ENCODE data around the gene TXNDC2. TPM values are rescaled to one million over a fixed set of nuclear protein-coding genes. Genes with fewer than 3 reads are reported as not detected.

TXNDC2 gene
- total and polyA plus RNA-seq, 4 donors, result under 0.01 to 0.09 TPM; not detected in 2

- WGBS, result 77% methylated on average over 4 of the region's 4 CpGs
- no peak overlapping the region for H3K9ac ChIP-seq (ENCODE audit: low read depth in 1 of 2, low read length in 2 of 2)
- H3K4me1 ChIP-seq (ENCODE audit: control insufficient read depth in 4 of 4, insufficient read depth in 4 of 4, low read length in 3 of 4), result no peaks in the 10 kb centered on the region
- peaks cover 0 to 3% (median 3%) of the 10 kb centered on the region in 4 donors for H3K9me3 ChIP-seq (ENCODE audit: control insufficient read depth in 4 of 4, low read length in 3 of 4)
- H3K4me3 ChIP-seq (ENCODE audit: low read depth in 1 of 3, low read length in 3 of 3), result no peak overlapping the region
- no peaks in the 10 kb centered on the region for H3K27me3 ChIP-seq (ENCODE audit: control insufficient read depth in 4 of 4, insufficient read depth in 4 of 4, low read length in 3 of 4)
- TF ChIP-seq, protein P1, sequence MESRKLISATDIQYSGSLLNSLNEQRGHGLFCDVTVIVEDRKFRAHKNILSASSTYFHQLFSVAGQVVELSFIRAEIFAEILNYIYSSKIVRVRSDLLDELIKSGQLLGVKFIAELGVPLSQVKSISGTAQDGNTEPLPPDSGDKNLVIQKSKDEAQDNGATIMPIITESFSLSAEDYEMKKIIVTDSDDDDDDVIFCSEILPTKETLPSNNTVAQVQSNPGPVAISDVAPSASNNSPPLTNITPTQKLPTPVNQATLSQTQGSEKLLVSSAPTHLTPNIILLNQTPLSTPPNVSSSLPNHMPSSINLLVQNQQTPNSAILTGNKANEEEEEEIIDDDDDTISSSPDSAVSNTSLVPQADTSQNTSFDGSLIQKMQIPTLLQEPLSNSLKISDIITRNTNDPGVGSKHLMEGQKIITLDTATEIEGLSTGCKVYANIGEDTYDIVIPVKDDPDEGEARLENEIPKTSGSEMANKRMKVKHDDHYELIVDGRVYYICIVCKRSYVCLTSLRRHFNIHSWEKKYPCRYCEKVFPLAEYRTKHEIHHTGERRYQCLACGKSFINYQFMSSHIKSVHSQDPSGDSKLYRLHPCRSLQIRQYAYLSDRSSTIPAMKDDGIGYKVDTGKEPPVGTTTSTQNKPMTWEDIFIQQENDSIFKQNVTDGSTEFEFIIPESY (IDR thresholded peaks at IDR 0.05), result no peak
- TF ChIP-seq HNF4G (IDR thresholded peaks at IDR 0.05), result no peak
- no peak for TF ChIP-seq SP1 (IDR thresholded peaks at IDR 0.05)
- TF ChIP-seq, protein P2, sequence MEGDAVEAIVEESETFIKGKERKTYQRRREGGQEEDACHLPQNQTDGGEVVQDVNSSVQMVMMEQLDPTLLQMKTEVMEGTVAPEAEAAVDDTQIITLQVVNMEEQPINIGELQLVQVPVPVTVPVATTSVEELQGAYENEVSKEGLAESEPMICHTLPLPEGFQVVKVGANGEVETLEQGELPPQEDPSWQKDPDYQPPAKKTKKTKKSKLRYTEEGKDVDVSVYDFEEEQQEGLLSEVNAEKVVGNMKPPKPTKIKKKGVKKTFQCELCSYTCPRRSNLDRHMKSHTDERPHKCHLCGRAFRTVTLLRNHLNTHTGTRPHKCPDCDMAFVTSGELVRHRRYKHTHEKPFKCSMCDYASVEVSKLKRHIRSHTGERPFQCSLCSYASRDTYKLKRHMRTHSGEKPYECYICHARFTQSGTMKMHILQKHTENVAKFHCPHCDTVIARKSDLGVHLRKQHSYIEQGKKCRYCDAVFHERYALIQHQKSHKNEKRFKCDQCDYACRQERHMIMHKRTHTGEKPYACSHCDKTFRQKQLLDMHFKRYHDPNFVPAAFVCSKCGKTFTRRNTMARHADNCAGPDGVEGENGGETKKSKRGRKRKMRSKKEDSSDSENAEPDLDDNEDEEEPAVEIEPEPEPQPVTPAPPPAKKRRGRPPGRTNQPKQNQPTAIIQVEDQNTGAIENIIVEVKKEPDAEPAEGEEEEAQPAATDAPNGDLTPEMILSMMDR (IDR thresholded peaks at IDR 0.05; ENCODE audit: low read depth, low read length, missing input control), result no peak
- TF ChIP-seq JUND (IDR thresholded peaks at IDR 0.05), result no peak
- TF ChIP-seq FOXA2 (IDR thresholded peaks at IDR 0.05), result no peak
- no peak for TF ChIP-seq RXRA (IDR thresholded peaks at IDR 0.05)
- no peak for TF ChIP-seq TAF1 (conservative IDR thresholded peaks at IDR 0.05)
- no peak for TF ChIP-seq RAD21 (IDR thresholded peaks at IDR 0.05)
- no peak for TF ChIP-seq REST (IDR thresholded peaks at IDR 0.05)
- no peak for TF ChIP-seq FOXA1 (IDR thresholded peaks at IDR 0.05)
- TF ChIP-seq, protein P3, sequence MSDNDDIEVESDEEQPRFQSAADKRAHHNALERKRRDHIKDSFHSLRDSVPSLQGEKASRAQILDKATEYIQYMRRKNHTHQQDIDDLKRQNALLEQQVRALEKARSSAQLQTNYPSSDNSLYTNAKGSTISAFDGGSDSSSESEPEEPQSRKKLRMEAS (IDR thresholded peaks at IDR 0.05), result no peak
- no peak for TF ChIP-seq ATF3 (IDR thresholded peaks at IDR 0.05)
- H3K27ac ChIP-seq (ENCODE audit: low read depth in 1 of 2, low read length in 2 of 2), result no peak overlapping the region
- DNase-seq (ENCODE audit: low spot score), result no peak
- H3K36me3 ChIP-seq (ENCODE audit: control insufficient read depth in 4 of 4, insufficient read depth in 3 of 4, low read depth in 1 of 4, low read length in 3 of 4), result no peaks in the 10 kb centered on the region
These were observed 15.3 kb upstream of the TXNDC2 start for GRCh38 chr18:9870431-9871008.

- H3K27ac ChIP-seq (ENCODE audit: low read depth in 1 of 2, low read length in 2 of 2), result no peak overlapping the region
- no peaks in the 10 kb centered on the region for H3K36me3 ChIP-seq (ENCODE audit: control insufficient read depth in 4 of 4, insufficient read depth in 3 of 4, low read depth in 1 of 4, low read length in 3 of 4)
- H3K4me3 ChIP-seq (ENCODE audit: low read depth in 1 of 3, low read length in 3 of 3), result no peak overlapping the region
- H3K9ac ChIP-seq (ENCODE audit: low read depth in 1 of 2, low read length in 2 of 2), result no peak overlapping the region
- DNase-seq (ENCODE audit: low spot score), result no peak
- peaks cover 0 to under 1% (median 0%) of the 10 kb centered on the region in 4 donors for H3K9me3 ChIP-seq (ENCODE audit: control insufficient read depth in 4 of 4, low read length in 3 of 4)
- no peaks in the 10 kb centered on the region for H3K4me1 ChIP-seq (ENCODE audit: control insufficient read depth in 4 of 4, insufficient read depth in 4 of 4, low read length in 3 of 4)
- no peaks in the 10 kb centered on the region for H3K27me3 ChIP-seq (ENCODE audit: control insufficient read depth in 4 of 4, insufficient read depth in 4 of 4, low read length in 3 of 4)
- WGBS, result 84% methylated on average over 6 of the region's 6 CpGs
- TF ChIP-seq FOXA1 (IDR thresholded peaks at IDR 0.05), result no peak
- no peak for TF ChIP-seq RXRA (IDR thresholded peaks at IDR 0.05)
- no peak for TF ChIP-seq REST (IDR thresholded peaks at IDR 0.05)
- TF ChIP-seq RAD21 (IDR thresholded peaks at IDR 0.05), result no peak
- no peak for TF ChIP-seq GABPA (IDR thresholded peaks at IDR 0.05 in 1 of 2, conservative IDR thresholded peaks at IDR 0.05 in 1 of 2)
- TF ChIP-seq, protein P1 (IDR thresholded peaks at IDR 0.05), result no peak
- TF ChIP-seq SP1 (IDR thresholded peaks at IDR 0.05), result no peak
- no peak for TF ChIP-seq YY1 (IDR thresholded peaks at IDR 0.05)
- no peak for TF ChIP-seq HNF4A (conservative IDR thresholded peaks at IDR 0.05)
- TF ChIP-seq FOXA2 (IDR thresholded peaks at IDR 0.05), result no peak
- no peak for TF ChIP-seq TAF1 (conservative IDR thresholded peaks at IDR 0.05)
- TF ChIP-seq NR2F2 (IDR thresholded peaks at IDR 0.05), result no peak
- no peak for TF ChIP-seq JUND (IDR thresholded peaks at IDR 0.05)
These were observed 14.5 kb upstream of the TXNDC2 start for GRCh38 chr18:9871244-9871746.

All from liver (tissue), 9 donors.